HG03103 (cell line): ENCODE measurements around the gene ARL14EP.
A peak's percentile ranks its signal among the peaks of the same experiment; 100 is the strongest.

Experiments used
- ATAC-seq: cut with Tn5 transposase; IDR thresholded peaks from one replicate; pipeline ENCODE4 v1.9.1; 2021; ENCODE audit warnings: low read depth; ENCODE audit not compliant: unreplicated experiment

The ARL14EP gene

GRCh38 chr11:30322826-30323710, at the start of gene ARL14EP:
Gene ARL14EP (plus strand): TSS chr11:30323104. CDS start chr11:30330949, 7,845 bp downstream.
- ATAC-seq, result peak; percentile 97

DNA sequence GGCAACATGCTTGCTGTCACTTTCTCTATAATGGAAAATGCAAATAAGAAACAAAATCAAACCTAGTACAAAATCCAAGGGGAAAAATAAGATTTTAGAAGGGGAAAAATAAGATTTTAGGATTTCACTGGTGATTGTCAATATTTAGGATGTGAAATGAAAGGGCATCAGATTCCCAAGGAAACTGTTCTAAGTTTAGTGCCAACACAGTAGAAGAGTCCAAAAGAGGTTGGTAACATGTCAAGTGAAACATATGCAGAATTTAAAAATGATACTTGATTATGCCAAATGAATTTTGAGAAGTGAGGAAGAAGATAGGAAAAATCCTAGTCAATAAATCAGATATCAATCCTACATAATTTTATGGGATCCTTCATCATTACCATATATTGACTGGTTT, 45.7 kb upstream of the ARL14EP start:
- ATAC-seq, result no peak

GRCh38 chr11:30279796-30280195, 43.1 kb upstream of the ARL14EP start:
- ATAC-seq, result no peak

DNA sequence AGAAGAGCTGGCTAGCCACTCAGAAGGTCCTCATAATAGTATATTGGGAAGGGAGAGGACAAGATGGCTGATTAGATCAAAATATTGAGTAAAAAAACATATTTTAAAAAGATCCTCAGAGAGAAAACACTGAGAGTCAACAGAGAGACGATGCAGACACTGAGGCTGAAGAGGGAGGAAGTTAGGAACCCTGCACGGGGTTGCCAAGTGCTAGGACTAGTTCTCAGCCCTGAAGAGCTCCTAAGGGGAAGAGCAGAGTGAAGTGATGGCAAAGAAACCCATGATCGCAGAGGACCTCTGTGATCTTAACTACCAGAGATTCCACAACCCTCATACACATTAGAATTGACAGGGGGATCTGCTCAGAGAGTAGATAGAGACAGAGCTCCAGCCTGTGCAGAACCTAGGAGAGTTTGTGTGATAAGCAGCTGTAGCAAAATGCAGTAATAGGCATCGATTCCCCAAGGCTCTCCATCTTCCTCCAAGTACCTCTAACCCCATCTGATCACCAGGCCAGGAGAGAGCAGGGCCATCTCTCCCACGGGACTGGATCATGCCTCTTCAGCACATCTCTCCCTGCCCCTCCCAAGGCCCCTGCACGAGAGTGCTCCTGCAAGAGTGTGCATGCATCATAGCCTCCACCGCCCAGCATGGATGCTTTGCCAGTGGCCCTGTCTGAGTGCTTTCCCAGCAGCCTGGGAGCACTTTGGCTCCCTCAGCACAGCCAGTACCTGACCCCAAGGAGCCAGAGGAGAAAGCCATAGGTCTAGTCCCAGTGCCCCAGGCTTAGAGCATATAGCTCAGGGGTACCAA, 41.2 kb upstream of the ARL14EP start:
- ATAC-seq, result peak; percentile 28

- ATAC-seq, result peak; percentile 74
Measured at GRCh38 chr11:30282289-30282631, 40.6 kb upstream of the ARL14EP start.

DNA sequence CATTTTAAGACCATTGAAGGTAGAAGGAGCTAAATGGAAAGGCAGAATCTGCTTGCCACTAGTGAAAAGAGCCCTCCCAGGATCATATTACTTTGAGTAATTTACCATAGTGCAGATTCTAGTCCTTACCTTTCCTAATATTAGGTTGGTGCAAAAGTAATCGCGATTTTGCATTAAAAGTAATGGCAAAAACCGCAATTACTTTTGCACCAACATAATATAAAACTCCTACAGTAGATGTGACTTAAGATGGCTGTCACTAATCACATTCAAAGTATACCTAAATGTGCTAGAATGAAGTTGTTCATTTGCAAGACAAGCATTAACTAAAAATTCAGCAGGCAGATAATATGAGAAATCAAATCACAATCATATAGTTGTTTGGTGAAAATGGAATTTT, 38.1 kb upstream of the ARL14EP start:
- ATAC-seq, result no peak

DNA sequence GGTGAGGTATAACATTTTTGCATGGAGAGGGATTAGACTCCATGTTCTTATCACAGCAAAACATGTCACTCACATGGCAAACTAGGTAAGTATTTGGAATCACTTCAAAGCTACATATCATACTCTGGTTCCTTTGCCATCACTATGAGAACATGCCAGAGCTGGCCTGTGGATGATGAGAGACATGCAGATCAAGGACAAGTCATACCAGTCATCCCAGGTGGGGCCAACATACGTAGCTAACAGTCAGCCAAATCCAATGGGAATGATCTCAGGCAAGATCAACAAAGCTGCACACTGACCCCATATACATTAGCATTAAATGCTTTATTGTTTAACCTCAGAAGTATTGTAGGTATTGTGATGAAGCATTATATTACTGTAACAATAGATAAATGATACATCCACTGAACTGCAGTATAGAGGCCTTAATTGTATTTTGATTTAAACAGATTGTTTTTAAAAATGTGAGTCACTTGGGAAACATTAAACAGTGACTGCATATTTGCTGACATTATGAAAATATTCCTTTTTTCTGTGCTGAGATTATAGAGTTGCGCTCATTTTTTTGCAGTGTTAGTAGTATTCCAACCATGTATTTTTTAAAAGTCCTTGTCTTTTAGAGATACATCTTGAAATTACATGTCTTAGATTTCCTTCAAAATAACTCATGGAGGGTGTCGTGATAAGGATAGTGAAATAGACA, 37.3 kb upstream of the ARL14EP start:
- no peak for ATAC-seq

GRCh38 chr11:30291331-30291730, 31.6 kb upstream of the ARL14EP start:
- ATAC-seq, result no peak

GRCh38 chr11:30292545-30292944, 30.4 kb upstream of the ARL14EP start:
- no peak for ATAC-seq

DNA sequence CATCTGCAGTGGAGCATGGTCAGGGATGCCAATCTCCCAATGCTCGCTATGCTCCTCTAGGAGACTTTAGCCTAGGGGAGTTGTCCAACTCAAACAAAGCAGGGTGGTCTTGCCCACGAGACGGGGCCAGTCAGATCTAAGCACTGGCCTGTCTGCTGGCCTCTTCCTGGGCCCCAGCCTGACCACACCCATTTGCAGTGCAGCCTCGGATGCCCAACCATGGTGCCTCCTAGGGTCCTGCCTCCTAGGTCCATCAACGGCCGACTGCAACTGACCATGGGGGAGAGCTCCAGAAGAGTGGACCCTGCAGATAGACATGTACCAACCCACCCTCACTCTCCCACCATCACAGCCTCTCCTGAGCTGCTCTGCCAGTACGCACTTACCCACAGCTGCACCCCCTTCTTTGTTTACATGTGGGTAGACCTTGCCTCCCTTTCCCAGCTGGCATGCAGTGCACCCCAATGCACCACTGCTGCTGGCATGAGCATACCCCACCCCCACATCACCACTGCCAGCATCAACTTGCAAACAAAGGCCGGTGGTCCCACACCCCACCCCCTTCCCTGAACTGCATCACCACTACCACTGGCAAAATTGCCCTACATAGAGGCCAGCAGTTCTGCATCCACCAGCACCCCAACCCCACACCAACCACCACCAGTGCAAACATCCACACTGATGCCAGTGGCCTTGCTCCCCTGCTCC, 27.6 kb upstream of the ARL14EP start:
- no peak for ATAC-seq

DNA sequence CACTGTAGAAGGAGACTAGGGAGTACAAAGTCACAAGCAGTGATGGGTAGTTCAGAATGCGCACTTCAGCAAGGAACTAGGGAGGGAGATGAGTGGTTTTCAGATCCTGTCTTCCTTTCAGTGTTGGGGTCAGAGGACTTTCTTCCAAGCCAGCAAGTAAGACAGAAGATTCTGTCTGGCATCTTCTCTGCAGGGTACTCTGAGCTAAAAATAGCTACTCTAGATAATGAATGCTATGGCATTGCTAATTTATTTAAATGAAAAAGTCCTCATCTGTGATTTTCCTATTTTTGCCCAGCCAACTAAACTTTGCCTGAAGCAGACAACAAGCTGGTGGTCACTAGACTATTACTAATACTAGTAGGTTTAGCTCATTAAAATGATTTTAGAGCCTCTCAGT, 18.3 kb upstream of the ARL14EP start:
- no peak for ATAC-seq

DNA sequence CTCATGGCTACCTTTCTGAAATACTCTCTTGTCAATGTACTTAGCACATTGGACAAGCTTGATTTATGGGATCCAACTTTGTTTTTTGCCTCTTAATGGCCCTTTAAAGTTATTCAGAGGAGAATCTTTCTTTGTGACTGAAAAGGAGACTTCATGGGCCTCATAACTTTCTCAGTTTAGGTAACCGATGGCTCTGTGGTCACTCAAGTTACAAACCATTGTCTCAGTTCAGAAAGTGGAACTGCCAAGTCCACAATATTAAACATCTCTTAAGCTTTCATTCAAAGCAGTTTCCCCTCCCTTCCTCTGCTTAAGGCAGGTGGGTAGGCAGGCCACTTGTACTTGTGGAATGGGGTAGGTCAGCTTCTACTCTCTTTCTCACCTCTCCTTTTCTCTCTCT, 12.3 kb upstream of the ARL14EP start:
- peak; percentile 97 for ATAC-seq

DNA sequence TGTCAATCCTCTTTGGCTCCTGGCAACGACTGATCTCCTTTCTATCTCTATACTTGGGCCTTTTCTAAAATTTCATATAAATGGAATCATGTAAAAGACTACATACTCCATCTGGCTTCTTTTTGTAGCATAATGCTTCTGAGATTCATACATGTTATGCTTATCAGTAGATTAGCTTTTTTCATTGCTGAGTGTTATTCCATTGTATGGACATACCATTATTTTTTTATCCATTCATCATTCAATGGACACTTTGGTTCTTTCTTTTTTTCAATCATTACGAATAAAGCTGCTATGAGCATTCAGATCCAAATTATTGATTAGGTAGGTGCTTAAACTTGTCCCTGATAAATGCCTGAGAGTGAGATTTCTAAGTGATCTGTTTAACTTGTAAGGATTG, 11.7 kb upstream of the ARL14EP start:
- ATAC-seq, result no peak

- no peak for ATAC-seq
Measured at GRCh38 chr11:30312243-30312642, 10.7 kb upstream of the ARL14EP start.

DNA sequence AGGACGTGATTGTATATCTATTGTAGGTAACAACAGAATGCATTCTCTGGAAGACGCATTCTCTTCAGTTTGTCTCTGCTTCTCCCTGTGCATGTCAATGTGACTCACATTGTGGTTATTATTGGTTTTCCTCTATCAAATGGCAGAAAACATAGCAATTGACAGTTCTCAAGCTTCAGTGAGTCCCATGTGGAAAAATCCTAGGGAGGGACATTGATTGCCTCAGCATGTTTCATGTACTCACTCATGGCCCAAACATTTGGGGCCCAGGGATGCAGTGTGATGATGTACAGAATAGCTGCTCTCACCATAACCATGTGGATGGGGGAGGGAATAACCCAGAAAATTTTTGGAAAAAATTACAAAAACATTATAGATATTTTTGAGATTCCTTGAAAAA, 9.3 kb upstream of the ARL14EP start:
- ATAC-seq, result no peak

GRCh38 chr11:30314625-30315024, 8.3 kb upstream of the ARL14EP start:
- no peak for ATAC-seq

DNA sequence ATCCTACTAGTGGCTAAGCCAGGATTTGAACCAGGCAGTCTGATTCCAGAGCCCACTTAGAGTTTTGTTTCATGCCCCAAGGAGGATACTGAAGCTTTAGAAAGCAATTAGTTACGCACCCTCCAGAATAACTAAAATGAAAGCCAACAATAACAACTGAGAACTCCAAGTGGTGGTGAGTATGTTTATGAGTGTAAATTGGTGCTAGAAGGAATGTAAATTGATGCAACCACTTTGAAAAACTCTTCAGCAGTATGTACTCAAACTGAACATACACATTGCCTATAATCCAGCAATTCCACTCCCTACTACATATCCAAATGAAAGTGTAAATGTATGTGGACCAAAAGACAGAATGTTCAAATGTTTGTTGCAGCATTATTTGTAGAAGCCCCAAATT, 6.7 kb upstream of the ARL14EP start:
- ATAC-seq, result no peak

GRCh38 chr11:30317030-30317429, 5.9 kb upstream of the ARL14EP start:
- ATAC-seq, result peak; percentile 40

DNA sequence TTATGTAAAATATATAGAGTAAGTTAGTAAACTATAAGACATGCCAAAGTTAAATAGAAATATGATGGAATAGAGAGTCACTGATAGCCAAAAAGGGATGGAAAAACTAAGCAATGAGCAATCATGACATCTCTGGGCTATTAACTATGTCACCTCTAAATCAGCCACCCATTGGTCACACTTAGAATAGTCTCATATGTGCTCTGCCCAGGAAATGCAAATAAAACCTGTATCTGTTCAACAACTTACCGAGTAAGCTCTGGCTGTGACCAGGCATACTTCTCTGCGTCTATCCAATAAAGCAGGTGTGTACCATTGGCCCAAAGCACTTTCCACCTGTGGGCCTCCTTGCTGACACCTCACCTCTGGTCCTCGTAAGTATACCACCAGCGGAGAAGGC, 1.6 kb upstream of the ARL14EP start:
- no peak for ATAC-seq

DNA sequence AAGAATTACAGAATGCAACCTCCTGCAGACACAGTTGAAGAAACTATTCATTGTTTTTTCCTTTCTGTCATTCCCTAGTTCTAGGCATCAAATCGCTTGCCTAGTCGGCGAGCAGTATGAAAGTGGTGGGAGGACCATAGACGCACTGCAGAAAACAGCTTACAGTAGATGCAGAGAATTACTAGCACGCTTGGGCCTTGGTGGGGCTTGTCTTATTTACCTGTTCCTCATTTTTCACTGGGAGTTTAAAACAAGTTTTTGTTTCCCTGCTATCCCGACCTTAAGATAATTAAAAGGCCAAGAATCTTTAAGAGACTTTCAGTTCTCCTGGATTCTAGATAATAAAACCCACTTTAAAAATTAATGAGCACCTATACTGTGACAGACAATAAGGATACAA, 713 bp upstream of the ARL14EP start:
- ATAC-seq, result no peak
